ENCODE measurements around the gene KCNAB1. TPM values are rescaled to one million over a fixed set of nuclear protein-coding genes. Genes with fewer than 3 reads are reported as not detected.

Gene KCNAB1
- total RNA-seq, 3 donors from 2014 or later, result 0.65 to 13.5 (median 1.2) TPM

- no peaks in the 10 kb centered on the region for H3K4me1 ChIP-seq (ENCODE audit: low read depth)
- ATAC-seq (peak; percentile 34), DNase-seq (peak in 1 of 3 donors; percentile 13)
Measured at GRCh38 chr3:156448300-156448699, 327.9 kb downstream of the KCNAB1 start.

GRCh38 chr3:156449710-156450574 lies 329.6 kb downstream of the KCNAB1 start:
- H3K4me1 ChIP-seq (ENCODE audit: low read depth), result no peaks in the 10 kb centered on the region
- H3K9me3 ChIP-seq, result no peaks in the 10 kb centered on the region
- H3K36me3 ChIP-seq (ENCODE audit: low read depth), result no peaks in the 10 kb centered on the region
- ATAC-seq, result peak; percentile 53
- TF ChIP-seq, protein P1, sequence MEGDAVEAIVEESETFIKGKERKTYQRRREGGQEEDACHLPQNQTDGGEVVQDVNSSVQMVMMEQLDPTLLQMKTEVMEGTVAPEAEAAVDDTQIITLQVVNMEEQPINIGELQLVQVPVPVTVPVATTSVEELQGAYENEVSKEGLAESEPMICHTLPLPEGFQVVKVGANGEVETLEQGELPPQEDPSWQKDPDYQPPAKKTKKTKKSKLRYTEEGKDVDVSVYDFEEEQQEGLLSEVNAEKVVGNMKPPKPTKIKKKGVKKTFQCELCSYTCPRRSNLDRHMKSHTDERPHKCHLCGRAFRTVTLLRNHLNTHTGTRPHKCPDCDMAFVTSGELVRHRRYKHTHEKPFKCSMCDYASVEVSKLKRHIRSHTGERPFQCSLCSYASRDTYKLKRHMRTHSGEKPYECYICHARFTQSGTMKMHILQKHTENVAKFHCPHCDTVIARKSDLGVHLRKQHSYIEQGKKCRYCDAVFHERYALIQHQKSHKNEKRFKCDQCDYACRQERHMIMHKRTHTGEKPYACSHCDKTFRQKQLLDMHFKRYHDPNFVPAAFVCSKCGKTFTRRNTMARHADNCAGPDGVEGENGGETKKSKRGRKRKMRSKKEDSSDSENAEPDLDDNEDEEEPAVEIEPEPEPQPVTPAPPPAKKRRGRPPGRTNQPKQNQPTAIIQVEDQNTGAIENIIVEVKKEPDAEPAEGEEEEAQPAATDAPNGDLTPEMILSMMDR (IDR thresholded peaks at IDR 0.05), result no peak
- intact Hi-C loops (cut with DNase I, micrococcal nuclease), result no loop called here
- H3K4me3 ChIP-seq, result no peak overlapping the region
- DNase-seq, result peak in 1 of 3 donors; percentile 30

More at GRCh38 chr3:156448300-156448699, 327.9 kb downstream of the KCNAB1 start:
- Histone ChIP-seq H3K36me3 (ENCODE audit: low read depth) (no peaks in the 10 kb centered on the region), H3K9me3 (no peaks in the 10 kb centered on the region), H3K4me3 (no peak overlapping the region)
- TF ChIP-seq, protein P1 (IDR thresholded peaks at IDR 0.05), result no peak
- intact Hi-C loops (cut with DNase I, micrococcal nuclease), result no loop called here

DNA sequence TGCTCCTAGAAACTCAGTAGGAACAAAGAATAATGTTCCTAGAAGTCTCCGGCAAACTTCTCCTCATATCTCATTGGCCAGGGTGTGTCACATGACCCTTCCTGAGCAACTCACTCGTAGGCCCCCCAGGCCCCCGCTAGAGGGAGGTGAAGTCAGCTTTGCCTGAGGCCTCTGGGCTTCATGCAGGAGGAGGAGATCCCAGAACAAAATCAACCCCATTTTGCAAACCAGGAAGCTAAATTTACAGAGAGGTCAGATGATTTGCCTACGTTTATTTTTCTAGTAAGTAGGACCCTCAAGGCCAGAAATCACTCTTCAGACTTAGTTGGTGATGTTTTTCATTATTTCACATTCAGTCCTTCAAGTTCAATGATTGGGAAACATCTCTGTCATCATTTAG lies 335.5 kb downstream of the KCNAB1 start:
- no peaks in the 10 kb centered on the region for H3K4me1 ChIP-seq (ENCODE audit: low read depth)
- TF ChIP-seq, protein P1 (IDR thresholded peaks at IDR 0.05), result no peak

GRCh38 chr3:156456771-156457224 lies 336.4 kb downstream of the KCNAB1 start:
- DNase-seq, result no peak
- H3K4me3 ChIP-seq, result no peak overlapping the region
- no peaks in the 10 kb centered on the region for H3K36me3 ChIP-seq (ENCODE audit: low read depth)
- H3K9me3 ChIP-seq, result no peaks in the 10 kb centered on the region
- no peaks in the 10 kb centered on the region for H3K4me1 ChIP-seq (ENCODE audit: low read depth)
- TF ChIP-seq, protein P1 (IDR thresholded peaks at IDR 0.05), result no peak
- no peak for ATAC-seq
- intact Hi-C loops (cut with DNase I, micrococcal nuclease), result no loop called here

More for the DNA sequence above, 335.5 kb downstream of the KCNAB1 start:
- Histone ChIP-seq H3K9me3 (no peaks in the 10 kb centered on the region), H3K36me3 (ENCODE audit: low read depth) (no peaks in the 10 kb centered on the region), H3K4me3 (no peak overlapping the region)
- intact Hi-C loops (cut with DNase I, micrococcal nuclease), result no loop called here
- ATAC-seq (no peak), DNase-seq (no peak)

GRCh38 chr3:156459434-156459833 lies 339.1 kb downstream of the KCNAB1 start:
- Histone ChIP-seq H3K4me3 (no peak overlapping the region), H3K9me3 (no peaks in the 10 kb centered on the region), H3K36me3 (ENCODE audit: low read depth) (no peaks in the 10 kb centered on the region), H3K4me1 (ENCODE audit: low read depth) (no peaks in the 10 kb centered on the region)
- intact Hi-C loops (cut with DNase I, micrococcal nuclease), result no loop called here
- TF ChIP-seq, protein P1 (IDR thresholded peaks at IDR 0.05), result no peak
- ATAC-seq, result no peak
- DNase-seq, result no peak

Measured in mucosa of descending colon (tissue), 3 donors.